ENCODE data around the gene FGF1.

The FGF1 gene

GRCh38 chr5:142668336-142668735 lies 17.6 kb downstream of the FGF1 start:
- no peaks in the 10 kb centered on the region for H3K9me3 ChIP-seq
- no peak overlapping the region for H3K27ac ChIP-seq
- H3K36me3 ChIP-seq, result no peaks in the 10 kb centered on the region
- TF ChIP-seq CTCF (IDR thresholded peaks at IDR 0.05), result no peak
- no peaks in the 10 kb centered on the region for H3K27me3 ChIP-seq
- intact Hi-C loops (cut with DNase I; ENCODE audit: low total_unique reads), result no loop called here
- peaks cover 0 to 11% (median 3%) of the 10 kb centered on the region in 4 donors for H3K4me1 ChIP-seq
- no peak overlapping the region for H3K4me3 ChIP-seq
- DNase-seq, result no peak

GRCh38 chr5:142667831-142668230 lies 18.1 kb downstream of the FGF1 start:
- no peak overlapping the region for H3K27ac ChIP-seq
- intact Hi-C loops (cut with DNase I; ENCODE audit: low total_unique reads), result no loop called here
- H3K4me3 ChIP-seq, result no peak overlapping the region
- no peaks in the 10 kb centered on the region for H3K9me3 ChIP-seq
- no peak for DNase-seq
- no peaks in the 10 kb centered on the region for H3K27me3 ChIP-seq
- peaks cover 0 to 11% (median 3%) of the 10 kb centered on the region in 4 donors for H3K4me1 ChIP-seq
- no peak for TF ChIP-seq CTCF (IDR thresholded peaks at IDR 0.05)
- no peaks in the 10 kb centered on the region for H3K36me3 ChIP-seq

GRCh38 chr5:142664636-142665035 lies 21.3 kb downstream of the FGF1 start:
- Histone ChIP-seq H3K27me3 (no peaks in the 10 kb centered on the region), H3K4me3 (no peak overlapping the region), H3K36me3 (no peaks in the 10 kb centered on the region), H3K9me3 (no peaks in the 10 kb centered on the region), H3K4me1 (peaks cover 0 to 3% (median under 1%) of the 10 kb centered on the region in 4 donors), H3K27ac (no peak overlapping the region)
- intact Hi-C loops (cut with DNase I; ENCODE audit: low total_unique reads), result loop anchor here (5.0 kb wide), 1 partner anchor 218 kb away; no protein-coding TSS in a partner anchor
- no peak for DNase-seq
- no peak for TF ChIP-seq CTCF (IDR thresholded peaks at IDR 0.05)

DNA sequence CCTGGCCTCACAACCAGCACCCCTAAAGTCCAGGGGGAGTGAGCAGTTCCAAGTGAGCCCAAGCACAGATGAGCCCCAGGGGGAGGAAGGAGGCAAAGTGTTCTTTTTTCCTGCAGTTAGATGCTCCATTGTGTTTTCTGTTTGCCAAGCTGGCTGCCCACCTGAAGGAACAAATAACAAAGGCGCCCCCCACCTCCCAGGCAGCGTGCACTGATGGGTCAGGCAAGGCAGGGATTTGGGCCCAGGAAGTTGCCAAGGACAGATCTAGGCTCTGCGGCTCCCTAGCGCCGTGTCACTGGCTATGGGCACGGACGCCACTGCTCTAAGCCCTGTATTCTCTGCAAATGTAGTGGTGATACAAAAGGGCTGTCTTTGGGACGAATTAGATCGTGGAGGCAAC lies 21.8 kb downstream of the FGF1 start:
- H3K4me1 ChIP-seq, result peaks cover 0 to 3% (median 0%) of the 10 kb centered on the region in 4 donors
- no peaks in the 10 kb centered on the region for H3K36me3 ChIP-seq
- TF ChIP-seq CTCF (IDR thresholded peaks at IDR 0.05), result no peak
- DNase-seq, result no peak
- H3K4me3 ChIP-seq, result no peak overlapping the region
- intact Hi-C loops (cut with DNase I; ENCODE audit: low total_unique reads), result loop anchor here (5.0 kb wide), 1 partner anchor 218 kb away; no protein-coding TSS in a partner anchor
- no peak overlapping the region for H3K27ac ChIP-seq
- no peaks in the 10 kb centered on the region for H3K9me3 ChIP-seq
- H3K27me3 ChIP-seq, result no peaks in the 10 kb centered on the region

- Histone ChIP-seq H3K9me3 (no peaks in the 10 kb centered on the region), H3K36me3 (no peaks in the 10 kb centered on the region), H3K27ac (no peak overlapping the region), H3K27me3 (no peaks in the 10 kb centered on the region), H3K4me1 (peaks cover 0 to 3% (median 0%) of the 10 kb centered on the region in 4 donors), H3K4me3 (no peak overlapping the region)
- DNase-seq, result no peak
- no peak for TF ChIP-seq CTCF (IDR thresholded peaks at IDR 0.05)
- intact Hi-C loops (cut with DNase I; ENCODE audit: low total_unique reads), result loop anchor here (5.0 kb wide), 1 partner anchor 219 kb away; no protein-coding TSS in a partner anchor
Measured at GRCh38 chr5:142663246-142663645, 22.6 kb downstream of the FGF1 start.

GRCh38 chr5:142661957-142662356 lies 23.9 kb downstream of the FGF1 start:
- Histone ChIP-seq H3K4me1 (peaks cover 0 to 3% (median 0%) of the 10 kb centered on the region in 4 donors), H3K4me3 (no peak overlapping the region), H3K9me3 (no peaks in the 10 kb centered on the region), H3K27ac (no peak overlapping the region), H3K36me3 (no peaks in the 10 kb centered on the region), H3K27me3 (no peaks in the 10 kb centered on the region)
- no peak for DNase-seq
- TF ChIP-seq CTCF (IDR thresholded peaks at IDR 0.05), result no peak
- intact Hi-C loops (cut with DNase I; ENCODE audit: low total_unique reads), result loop anchor here (5.0 kb wide), 1 partner anchor 220 kb away; no protein-coding TSS in a partner anchor
